Smooth muscle cell (in vitro differentiated cells): Measurements from ENCODE around the gene GGT6. TPM values are rescaled to one million over a fixed set of nuclear protein-coding genes. Genes with fewer than 3 reads are reported as not detected.

Experiments
- DNase-seq: peaks from one replicate; lab custom pipeline; 2025; ENCODE audit not compliant: unreplicated experiment; lab: John Stamatoyannopoulos, UW
- H2AFZ ChIP-seq: fragments of 200-600 bp; sonication (generic); 2 replicates; pipeline ENCODE4 v1.6.0; 2016; ENCODE audit warnings: antibody characterized with exemption, low read depth, mild to moderate bottlenecking
- H3F3A ChIP-seq: fragments of 200-600 bp; sonication (generic); 2 replicates; pipeline ENCODE4 v1.6.0; 2017; ENCODE audit warnings: antibody characterized with exemption, low read depth
- H3K27ac ChIP-seq: fragments of 200-600 bp; sonication (generic); 2 replicates; pipeline ENCODE4 v1.5.1; 2016; ENCODE audit warnings: low read depth, mild to moderate bottlenecking
- H3K27me3 ChIP-seq: fragments of 200-600 bp; sonication (generic); 2 replicates; pipeline ENCODE4 v1.6.1; 2016; ENCODE audit warnings: low read depth, mild to moderate bottlenecking
- H3K36me3 ChIP-seq: fragments of 200-600 bp; sonication (generic); 2 replicates; pipeline ENCODE4 v1.5.1; 2016; ENCODE audit warnings: low read depth
- H3K4me1 ChIP-seq: fragments of 200-600 bp; sonication (generic); 2 replicates; pipeline ENCODE4 v1.5.1; 2016; ENCODE audit warnings: low read depth
- H3K4me2 ChIP-seq: fragments of 200-600 bp; sonication (generic); 2 replicates; pipeline ENCODE4 v1.6.0; 2016; ENCODE audit warnings: mild to moderate bottlenecking
- H3K4me3 ChIP-seq: fragments of 200-600 bp; sonication (generic); 2 replicates; pipeline ENCODE4 v1.5.1; 2016; ENCODE audit warnings: mild to moderate bottlenecking
- H3K79me2 ChIP-seq: fragments of 200-600 bp; sonication (generic); 2 replicates; pipeline ENCODE4 v1.6.0; 2016; ENCODE audit warnings: low read depth, mild to moderate bottlenecking
- H3K9ac ChIP-seq: fragments of 200-600 bp; sonication (generic); 2 replicates; pipeline ENCODE4 v1.6.0; 2016; ENCODE audit warnings: low read depth
- H3K9me3 ChIP-seq: fragments of 200-600 bp; sonication (generic); replicated peaks from 2 replicates; pipeline ENCODE4 v1.5.1; 2016; ENCODE audit warnings: low read depth
- H4K20me1 ChIP-seq: fragments of 200-600 bp; sonication (generic); 2 replicates; pipeline ENCODE4 v1.6.0; 2016; ENCODE audit warnings: low read depth
- CTCF ChIP-seq: fragments of 200-600 bp; sonication (generic); IDR thresholded peaks from 2 replicates; pipeline ENCODE4 v1.5.1; 2017; ENCODE audit warnings: borderline replicate concordance, mild to moderate bottlenecking, antibody characterized with exemption; ENCODE audit not compliant: insufficient read depth, poor library complexity, severe bottlenecking
- WGBS: methylation state at CpG from one replicate; pipeline ENCODE4 v1.1.7; 2016; ENCODE audit warnings: low lambda C conversion rate; 5-methylcytosine and 5-hydroxymethylcytosine counted together
- polyA plus RNA-seq: library from polyadenylated mRNA; unstranded; fragments of >200 nt; fragmentation: Nextera tagmentation; extraction: Ambion mirVana; gene quantifications from 2 replicates; pipeline ENCODE4 v1.2.1, GENCODE V29; 2016
- total RNA-seq: library from RNA; depleted of rRNA; stranded (reverse); fragments of >200 nt; gene quantifications from 2 replicates; pipeline ENCODE4 v1.2.3, GENCODE V29; 2014

Gene GGT6
- total and polyA plus RNA-seq, 2 experiments from 2014 or later, result 0.27 TPM; not detected in 1

- Histone ChIP-seq H3K4me3 (no peak overlapping the region), H3K9me3 (no peaks in the 10 kb centered on the region), H3K79me2 (no peaks in the 10 kb centered on the region), H2AFZ (no peak overlapping the region), H3F3A (no peaks in the 10 kb centered on the region), H3K27me3 (no peaks in the 10 kb centered on the region), H3K36me3 (no peaks in the 10 kb centered on the region), H3K27ac (no peak overlapping the region), H3K9ac (no peak overlapping the region), H4K20me1 (no peaks in the 10 kb centered on the region), H3K4me2 (no peak overlapping the region), H3K4me1 (no peaks in the 10 kb centered on the region)
- 97% methylated on average over 21 of the region's 37 CpGs for WGBS
- no peak for DNase-seq
- TF ChIP-seq CTCF, result no peak
Observed at GRCh38 chr17:4544135-4544950, 16.0 kb downstream of the GGT6 start.

- H3K9ac ChIP-seq, result no peak overlapping the region
- 91% methylated on average over 19 of the region's 19 CpGs for WGBS
- H3F3A ChIP-seq, result no peaks in the 10 kb centered on the region
- H3K4me2 ChIP-seq, result no peak overlapping the region
- no peaks in the 10 kb centered on the region for H3K79me2 ChIP-seq
- DNase-seq, result no peak
- no peak overlapping the region for H3K27ac ChIP-seq
- H3K4me1 ChIP-seq, result no peaks in the 10 kb centered on the region
- no peaks in the 10 kb centered on the region for H4K20me1 ChIP-seq
- H3K9me3 ChIP-seq, result no peaks in the 10 kb centered on the region
- no peaks in the 10 kb centered on the region for H3K36me3 ChIP-seq
- no peaks in the 10 kb centered on the region for H3K27me3 ChIP-seq
- no peak overlapping the region for H2AFZ ChIP-seq
- TF ChIP-seq CTCF, result no peak
- no peak overlapping the region for H3K4me3 ChIP-seq
Observed at GRCh38 chr17:4543557-4544026, 16.8 kb downstream of the GGT6 start.

GRCh38 chr17:4542726-4543191, 17.6 kb downstream of the GGT6 start:
- WGBS, result 98% methylated on average over 18 of the region's 19 CpGs
- Histone ChIP-seq H3K4me3 (no peak overlapping the region), H4K20me1 (no peaks in the 10 kb centered on the region), H3K9ac (no peak overlapping the region), H3K36me3 (no peaks in the 10 kb centered on the region), H3K4me2 (no peak overlapping the region), H3K27me3 (no peaks in the 10 kb centered on the region), H3K9me3 (no peaks in the 10 kb centered on the region), H3K4me1 (no peaks in the 10 kb centered on the region), H3K79me2 (no peaks in the 10 kb centered on the region), H3K27ac (no peak overlapping the region), H3F3A (no peaks in the 10 kb centered on the region), H2AFZ (no peak overlapping the region)
- no peak for DNase-seq
- no peak for TF ChIP-seq CTCF
